HG03159 (cell line): ENCODE data around the gene SIGLECL1.
"Not testable (repeated sequence)": the region's sequence is repeated elsewhere in the genome, so short reads cannot be mapped to it uniquely, and the experiment has no call there.

Source experiments
- ATAC-seq: cut with Tn5 transposase; IDR thresholded peaks from one replicate; pipeline ENCODE4 v1.9.1; 2021; ENCODE audit warnings: mild to moderate bottlenecking, moderate library complexity; ENCODE audit not compliant: unreplicated experiment

Gene SIGLECL1

GRCh38 chr19:51250786-51251467 is at the start of gene SIGLECL1:
SIGLECL1 (plus strand) TSS chr19:51251080; CDS start chr19:51264073, 12,993 bp downstream.
- no peak for ATAC-seq

GRCh38 chr19:51201712-51202111 is 49.2 kb upstream of the SIGLECL1 start:
- ATAC-seq = no peak

GRCh38 chr19:51203916-51204315 is 47.0 kb upstream of the SIGLECL1 start:
- no peak for ATAC-seq

- ATAC-seq = no peak
Measured at GRCh38 chr19:51204321-51204720, 46.6 kb upstream of the SIGLECL1 start.

GRCh38 chr19:51207747-51208146 is 43.1 kb upstream of the SIGLECL1 start:
- no peak for ATAC-seq

- ATAC-seq = no peak
Measured at GRCh38 chr19:51210191-51210784, 40.6 kb upstream of the SIGLECL1 start.

GRCh38 chr19:51210874-51211361 is 40.0 kb upstream of the SIGLECL1 start:
- ATAC-seq = not testable (repeated sequence)

- no peak for ATAC-seq
Measured at GRCh38 chr19:51211833-51212232, 39.0 kb upstream of the SIGLECL1 start.

- ATAC-seq = no peak
Measured at GRCh38 chr19:51219307-51219706, 31.6 kb upstream of the SIGLECL1 start.

- ATAC-seq = no peak
Measured at GRCh38 chr19:51219971-51220370, 30.9 kb upstream of the SIGLECL1 start.

GRCh38 chr19:51220996-51221395 is 29.9 kb upstream of the SIGLECL1 start:
- ATAC-seq = no peak

- no peak for ATAC-seq
Measured at GRCh38 chr19:51224163-51224641, 26.7 kb upstream of the SIGLECL1 start.

- ATAC-seq = not testable (repeated sequence)
Measured at GRCh38 chr19:51224898-51225393, 25.9 kb upstream of the SIGLECL1 start, which contains the start of gene CD33. CD33 (plus strand) TSS chr19:51225080; CDS start chr19:51225119, 39 bp downstream.

GRCh38 chr19:51226067-51226466 is 24.8 kb upstream of the SIGLECL1 start:
- ATAC-seq = no peak

GRCh38 chr19:51227326-51227725 is 23.6 kb upstream of the SIGLECL1 start:
- ATAC-seq = no peak

GRCh38 chr19:51227966-51228365 is 22.9 kb upstream of the SIGLECL1 start:
- no peak for ATAC-seq

GRCh38 chr19:51240866-51241265 is 10.0 kb upstream of the SIGLECL1 start:
- no peak for ATAC-seq

GRCh38 chr19:51242881-51243630 is 7.8 kb upstream of the SIGLECL1 start:
- ATAC-seq = no peak

- ATAC-seq = no peak
Measured at GRCh38 chr19:51246164-51246552, 4.7 kb upstream of the SIGLECL1 start.

GRCh38 chr19:51247972-51248590 is 2.8 kb upstream of the SIGLECL1 start:
- ATAC-seq = no peak

GRCh38 chr19:51251468-51251820 is 564 bp downstream of the SIGLECL1 start:
- ATAC-seq = no peak
